HG03095 (cell line): ENCODE data around the gene UBE2G1.

ENCODE experiments used
- ATAC-seq: cut with Tn5 transposase; IDR thresholded peaks from one replicate; pipeline ENCODE4 v1.9.1; 2021; ENCODE audit warnings: moderate library complexity; ENCODE audit not compliant: unreplicated experiment

Gene UBE2G1

GRCh38 chr17:4250887-4251286 is 115.6 kb downstream of the UBE2G1 start:
- no peak for ATAC-seq

GRCh38 chr17:4249452-4250029 is 116.9 kb downstream of the UBE2G1 start:
- ATAC-seq: no peak

- ATAC-seq: no peak
These were observed 117.8 kb downstream of the UBE2G1 start for GRCh38 chr17:4248504-4249277.

GRCh38 chr17:4247971-4248388 is 118.5 kb downstream of the UBE2G1 start:
- no peak for ATAC-seq

- no peak for ATAC-seq
These were observed 119.0 kb downstream of the UBE2G1 start for GRCh38 chr17:4247361-4247970.

GRCh38 chr17:4246674-4247073 is 119.8 kb downstream of the UBE2G1 start:
- no peak for ATAC-seq

- ATAC-seq: no peak
These were observed 124.9 kb downstream of the UBE2G1 start for GRCh38 chr17:4241535-4241934.

GRCh38 chr17:4236456-4236855 is 130.0 kb downstream of the UBE2G1 start:
- no peak for ATAC-seq

- ATAC-seq: no peak
These were observed 130.8 kb downstream of the UBE2G1 start for GRCh38 chr17:4235372-4236279.

- no peak for ATAC-seq
These were observed 132.1 kb downstream of the UBE2G1 start for GRCh38 chr17:4234401-4234800.

- ATAC-seq: no peak
These were observed 132.7 kb downstream of the UBE2G1 start for GRCh38 chr17:4233668-4234258.

GRCh38 chr17:4232168-4232813 is 134.2 kb downstream of the UBE2G1 start:
- no peak for ATAC-seq

GRCh38 chr17:4229627-4230541 is 136.6 kb downstream of the UBE2G1 start:
- no peak for ATAC-seq

- no peak for ATAC-seq
These were observed 144.4 kb downstream of the UBE2G1 start for GRCh38 chr17:4221899-4222659.

- no peak for ATAC-seq
These were observed 145.3 kb downstream of the UBE2G1 start for GRCh38 chr17:4221163-4221562.

GRCh38 chr17:4220655-4221054 is 145.8 kb downstream of the UBE2G1 start:
- ATAC-seq: no peak
